Activated naive CD4-positive, alpha-beta T cell treated with anti-CD3 and anti-CD28 coated beads for 36 hours (primary cell): ENCODE results near the gene CDKN2A. TPM values are rescaled to one million over a fixed set of nuclear protein-coding genes. Genes with fewer than 3 reads are reported as not detected.

Experiments used
- CTCF ChIA-PET: fragments of 350-600 bp; sonication (Branson Sonifier 250); formaldehyde crosslinking; loops from one replicate; lab custom pipeline; 2021; ENCODE audit warnings: antibody characterized with exemption; lab: Charles Lee
- DNase-seq: peaks from one replicate; pipeline ENCODE4 v3.0.0-alpha.2; 2020
- H3K27ac Mint-ChIP-seq: one replicate; pipeline ENCODE4 v1.8.0; 2021; ENCODE audit warnings: mild to moderate bottlenecking, mixed read lengths
- H3K27me3 Mint-ChIP-seq: one replicate; pipeline ENCODE4 v1.8.0; 2021; ENCODE audit warnings: low read depth, mixed read lengths
- H3K36me3 Mint-ChIP-seq: one replicate; pipeline ENCODE4 v1.8.0; 2021; ENCODE audit warnings: low read depth, mixed read lengths
- H3K4me1 Mint-ChIP-seq: one replicate; pipeline ENCODE4 v1.8.0; 2021; ENCODE audit warnings: low read depth, mixed read lengths
- H3K4me3 Mint-ChIP-seq: one replicate; pipeline ENCODE4 v1.8.0; 2021; ENCODE audit warnings: mild to moderate bottlenecking, moderate library complexity, mixed read lengths
- H3K9me3 Mint-ChIP-seq: one replicate; pipeline ENCODE4 v1.8.0; 2021; ENCODE audit warnings: mixed read lengths
- intact Hi-C: fragments of 100-400 bp; cut with micrococcal nuclease; formaldehyde crosslinking; loops from one replicate; pipeline ENCODE4 v1.15.1; 2023
- total RNA-seq, 2 experiments: library from RNA; stranded (reverse); gene quantifications; one replicate each; pipeline ENCODE4 v1.2.3, GENCODE V29; 2021

The CDKN2A gene
- total RNA-seq, 2 experiments from 2014 or later, result 0.57 to 0.89 TPM

- H3K4me1 Mint-ChIP-seq, result no peaks in the 10 kb centered on the region
- no peaks in the 10 kb centered on the region for H3K9me3 Mint-ChIP-seq
- no peaks in the 10 kb centered on the region for H3K27me3 Mint-ChIP-seq
- DNase-seq, result no peak
- intact Hi-C loops, result no loop called here
- H3K4me3 Mint-ChIP-seq, result no peak overlapping the region
- H3K36me3 Mint-ChIP-seq, result peaks cover 6% of the 10 kb centered on the region
- CTCF ChIA-PET, result interaction anchor here (0.7 to 1.0 kb wide), 2 partner anchors 25 to 75 kb away, joined by 3 read pairs; partner anchors contain the start of gene CDKN2B
- no peak overlapping the region for H3K27ac Mint-ChIP-seq
Measured at GRCh38 chr9:21933281-21933680, 60.9 kb downstream of the CDKN2A start.

DNA sequence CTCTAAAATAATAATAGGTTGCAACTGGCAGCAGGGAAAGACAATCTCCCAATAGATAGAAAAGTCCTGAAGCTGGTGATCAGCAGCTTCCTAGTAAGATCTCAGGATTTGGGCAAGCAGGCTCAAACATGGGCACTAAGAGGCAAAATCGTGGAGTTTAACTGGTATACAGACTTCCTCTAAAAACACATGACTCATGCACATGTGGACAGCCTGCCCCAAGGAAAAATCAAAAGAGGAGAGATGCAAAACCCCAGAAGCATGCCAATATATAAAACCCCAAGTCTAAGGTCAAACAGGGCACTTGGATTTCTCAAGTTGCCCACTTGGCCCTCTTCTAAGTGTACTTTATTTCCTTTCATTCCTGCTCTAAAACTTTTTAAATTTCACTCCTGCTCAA is 62.8 kb downstream of the CDKN2A start:
- H3K4me1 Mint-ChIP-seq, result no peaks in the 10 kb centered on the region
- H3K36me3 Mint-ChIP-seq, result peaks cover 6% of the 10 kb centered on the region
- no peaks in the 10 kb centered on the region for H3K27me3 Mint-ChIP-seq
- no peak overlapping the region for H3K27ac Mint-ChIP-seq
- intact Hi-C loops, result no loop called here
- CTCF ChIA-PET, result no interaction called here
- no peak for DNase-seq
- H3K9me3 Mint-ChIP-seq, result no peaks in the 10 kb centered on the region
- no peak overlapping the region for H3K4me3 Mint-ChIP-seq

- intact Hi-C loops, result no loop called here
- Mint-ChIP-seq H3K27me3 (no peaks in the 10 kb centered on the region), H3K27ac (no peak overlapping the region), H3K4me3 (no peak overlapping the region), H3K4me1 (no peaks in the 10 kb centered on the region), H3K9me3 (no peaks in the 10 kb centered on the region), H3K36me3 (peaks cover 6% of the 10 kb centered on the region)
- DNase-seq, result no peak
- CTCF ChIA-PET, result no interaction called here
Measured at GRCh38 chr9:21927752-21928151, 66.4 kb downstream of the CDKN2A start.

DNA sequence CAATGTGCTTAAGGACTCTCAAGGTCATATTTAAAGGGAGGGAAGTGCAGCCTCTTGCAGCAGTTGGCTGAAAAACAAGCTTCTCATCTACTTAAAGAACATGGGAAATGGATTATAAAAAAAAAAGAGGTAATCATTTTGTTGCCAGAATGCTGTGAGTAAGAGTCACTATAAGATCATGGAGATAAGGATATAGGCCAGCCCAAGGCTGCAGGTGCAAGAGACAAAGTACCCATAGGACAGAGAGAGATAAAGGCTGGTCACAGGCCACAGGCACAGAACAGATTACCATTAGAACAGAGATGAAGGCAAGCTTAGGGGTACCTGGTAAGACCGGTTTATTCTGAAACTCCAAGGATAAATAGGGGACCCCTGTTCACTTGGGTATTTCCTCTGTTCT is 70.5 kb downstream of the CDKN2A start:
- Mint-ChIP-seq H3K27ac (no peak overlapping the region), H3K4me1 (peaks cover 12% of the 10 kb centered on the region), H3K4me3 (no peak overlapping the region), H3K36me3 (peaks cover 2% of the 10 kb centered on the region), H3K27me3 (no peaks in the 10 kb centered on the region), H3K9me3 (peaks cover under 1% of the 10 kb centered on the region)
- DNase-seq, result no peak
- CTCF ChIA-PET, result no interaction called here
- intact Hi-C loops, result no loop called here

DNA sequence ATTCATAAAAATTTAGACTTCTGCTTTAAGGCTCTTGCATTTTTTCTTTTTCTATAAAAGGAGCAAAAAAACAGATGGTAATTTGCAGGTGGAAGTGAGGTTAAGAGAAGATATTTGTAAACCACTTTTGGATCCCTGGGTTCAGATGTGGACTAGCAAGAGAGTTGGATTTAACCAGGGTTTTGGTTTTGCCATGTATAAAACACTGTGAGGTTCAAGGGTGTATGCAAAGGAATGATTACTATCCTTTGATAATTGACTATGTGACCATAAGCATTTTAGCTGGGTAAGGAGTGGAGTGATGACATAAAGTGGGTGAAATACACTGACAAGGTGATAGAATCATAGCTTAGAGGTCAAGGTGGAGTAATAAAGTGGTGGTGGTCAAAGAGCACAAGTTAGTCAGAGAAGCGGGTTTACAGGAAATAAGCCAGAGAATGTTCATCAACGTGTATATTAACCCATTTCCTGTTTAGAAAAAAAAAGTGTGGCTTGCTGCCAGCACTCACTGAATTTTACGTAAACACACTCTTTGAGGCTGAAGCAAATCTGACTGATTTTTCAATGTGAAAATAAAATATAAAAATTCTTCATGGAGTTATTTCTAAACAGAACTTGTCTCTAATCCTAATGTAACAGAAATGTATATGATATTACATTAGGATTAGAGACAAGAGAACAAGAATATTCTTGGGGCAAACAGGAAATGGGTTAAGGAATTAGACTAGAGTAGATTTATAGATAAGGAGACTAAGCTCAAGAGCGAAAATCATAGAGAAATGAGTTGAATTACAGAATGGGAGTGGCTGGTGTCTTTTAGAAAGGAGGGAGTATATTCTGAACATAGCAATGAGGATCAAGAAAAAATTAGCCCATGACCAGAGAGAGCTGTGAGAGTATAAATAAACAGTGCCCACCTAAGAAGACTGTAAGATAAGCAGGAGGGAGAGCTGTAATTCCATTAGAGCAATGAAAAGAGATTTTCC is 74.5 kb downstream of the CDKN2A start:
- peaks cover 30% of the 10 kb centered on the region for H3K9me3 Mint-ChIP-seq
- intact Hi-C loops, result loop anchor here (1.0 to 2.0 kb wide), 2 partner anchors 47 to 87 kb away; no protein-coding TSS in a partner anchor
- H3K4me1 Mint-ChIP-seq, result peaks cover 14% of the 10 kb centered on the region
- DNase-seq, result peak; percentile 49
- no peak overlapping the region for H3K4me3 Mint-ChIP-seq
- H3K27ac Mint-ChIP-seq, result peak overlapping the region; percentile 37
- H3K27me3 Mint-ChIP-seq, result no peaks in the 10 kb centered on the region
- CTCF ChIA-PET, result no interaction called here
- H3K36me3 Mint-ChIP-seq, result peaks cover 9% of the 10 kb centered on the region

Other genes with a start within 250 kb of the CDKN2A start
- gene MTAP, start 191.8 kb downstream of the CDKN2A start, total RNA-seq, result 10 to 100 TPM; 59.0 to 66.4 TPM
- under 1 TPM in 1 of 2 experiments, not detected in 1; 0.24 TPM for gene CDKN2B-AS1, start 399 bp upstream of the CDKN2A start, total RNA-seq
- gene CDKN2B, start 14.9 kb upstream of the CDKN2A start, total RNA-seq, result not detected